HUES48 (cell line): Measurements from ENCODE around the gene SPRN.
"Not testable (repeated sequence)": the region's sequence is repeated elsewhere in the genome, so short reads cannot be mapped to it uniquely, and the experiment has no call there.

Source experiments
- H3K27ac ChIP-seq: one replicate; pipeline ENCODE4 v1.7.0; 2013; ENCODE audit warnings: low read depth, low read length, inconsistent platforms
- H3K27me3 ChIP-seq: 2 replicates; pipeline ENCODE4 v1.6.1; 2013; ENCODE audit warnings: mild to moderate bottlenecking, low read length; ENCODE audit not compliant: control insufficient read depth, insufficient read depth
- H3K36me3 ChIP-seq: 2 replicates; pipeline ENCODE4 v1.6.1; 2013; ENCODE audit warnings: low read length; ENCODE audit not compliant: control insufficient read depth, insufficient read depth
- H3K4me1 ChIP-seq: 2 replicates; pipeline ENCODE4 v1.6.1; 2013; ENCODE audit warnings: mild to moderate bottlenecking, low read length; ENCODE audit not compliant: control insufficient read depth, insufficient read depth
- H3K4me3 ChIP-seq: 2 replicates; pipeline ENCODE4 v1.5.1; 2013; ENCODE audit warnings: mild to moderate bottlenecking, low read depth, low read length
- H3K9ac ChIP-seq: 2 replicates; pipeline ENCODE4 v1.6.1; 2013; ENCODE audit warnings: mild to moderate bottlenecking, low read depth, low read length, moderate library complexity
- H3K9me3 ChIP-seq: 2 replicates; pipeline ENCODE4 v1.6.1; 2013; ENCODE audit warnings: low read length; ENCODE audit not compliant: control insufficient read depth, insufficient read depth

SPRN gene

GRCh38 chr10:133431888-133432613 lies 7.6 kb upstream of the SPRN start:
- not testable (repeated sequence) for H3K4me3 ChIP-seq, H3K4me1 ChIP-seq, H3K9me3 ChIP-seq, H3K36me3 ChIP-seq, H3K27me3 ChIP-seq, H3K27ac ChIP-seq, H3K9ac ChIP-seq

- H3K4me1 ChIP-seq, H3K36me3 ChIP-seq: not testable (repeated sequence)
Observed at GRCh38 chr10:133429571-133429970, 5.1 kb upstream of the SPRN start.

GRCh38 chr10:133424102-133424501 lies 323 bp downstream of the SPRN start:
- Histone ChIP-seq H3K36me3 (peaks cover 17% of the 10 kb centered on the region; the same call in 1 of the 2 replicates), H3K27me3 (peaks cover 14% of the 10 kb centered on the region)
- not testable (repeated sequence) for H3K4me3 ChIP-seq, H3K9me3 ChIP-seq, H3K27ac ChIP-seq, H3K9ac ChIP-seq, H3K4me1 ChIP-seq

More at GRCh38 chr10:133429571-133429970, 5.1 kb upstream of the SPRN start:
- not testable (repeated sequence) for H3K9ac ChIP-seq, H3K27ac ChIP-seq, H3K27me3 ChIP-seq, H3K4me3 ChIP-seq, H3K9me3 ChIP-seq

GRCh38 chr10:133422807-133423771 lies 1.3 kb downstream of the SPRN start:
- Histone ChIP-seq H3K27me3 (peaks cover 14% of the 10 kb centered on the region), H3K9ac (no peak overlapping the region), H3K36me3 (peaks cover 23% of the 10 kb centered on the region), H3K27ac (no peak overlapping the region), H3K4me1 (no peaks in the 10 kb centered on the region), H3K4me3 (peak overlapping the region; percentile 41; the same call in 1 of the 2 replicates), H3K9me3 (no peaks in the 10 kb centered on the region)

- Histone ChIP-seq H3K4me3 (no peak overlapping the region), H3K9ac (no peak overlapping the region), H3K27me3 (peaks cover 14% of the 10 kb centered on the region)
Observed at GRCh38 chr10:133422223-133422806, 2.1 kb downstream of the SPRN start.

GRCh38 chr10:133421336-133422222 lies 2.8 kb downstream of the SPRN start:
- no peak overlapping the region for H3K9ac ChIP-seq
- H3K4me1 ChIP-seq, result no peaks in the 10 kb centered on the region
- H3K27me3 ChIP-seq, result peaks cover 14% of the 10 kb centered on the region
- H3K9me3 ChIP-seq, result no peaks in the 10 kb centered on the region
- H3K4me3 ChIP-seq, result no peak overlapping the region
- no peak overlapping the region for H3K27ac ChIP-seq
- peaks cover 23% of the 10 kb centered on the region for H3K36me3 ChIP-seq

More at GRCh38 chr10:133422223-133422806, 2.1 kb downstream of the SPRN start:
- peaks cover 23% of the 10 kb centered on the region for H3K36me3 ChIP-seq
- no peaks in the 10 kb centered on the region for H3K9me3 ChIP-seq
- H3K4me1 ChIP-seq, result no peaks in the 10 kb centered on the region
- H3K27ac ChIP-seq, result no peak overlapping the region

- 0 out of 2 replicates have a peak, but pooled peaks cover under 1% of the 10 kb centered on the region for H3K9me3 ChIP-seq
- H3K27ac ChIP-seq, result no peak overlapping the region
- no peaks in the 10 kb centered on the region for H3K4me1 ChIP-seq
- H3K27me3 ChIP-seq, result peaks cover 14% of the 10 kb centered on the region
- H3K36me3 ChIP-seq, result peaks cover 25% of the 10 kb centered on the region
- no peak overlapping the region for H3K9ac ChIP-seq
- no peak overlapping the region for H3K4me3 ChIP-seq
Observed at GRCh38 chr10:133420579-133420978, 3.8 kb downstream of the SPRN start.

GRCh38 chr10:133420028-133420427 lies 4.4 kb downstream of the SPRN start:
- Histone ChIP-seq H3K9ac (no peak overlapping the region), H3K27ac (no peak overlapping the region), H3K9me3 (peaks cover 6% of the 10 kb centered on the region; the same call in 1 of the 2 replicates), H3K4me3 (no peak overlapping the region), H3K36me3 (peaks cover 29% of the 10 kb centered on the region), H3K27me3 (peaks cover 11% of the 10 kb centered on the region; the same call in 1 of the 2 replicates), H3K4me1 (no peaks in the 10 kb centered on the region)

GRCh38 chr10:133419211-133419950 lies 5.0 kb downstream of the SPRN start:
- Histone ChIP-seq H3K9me3 (peaks cover 6% of the 10 kb centered on the region; the same call in 1 of the 2 replicates), H3K36me3 (peaks cover 29% of the 10 kb centered on the region), H3K9ac (no peak overlapping the region), H3K27me3 (peaks cover 8% of the 10 kb centered on the region; the same call in 1 of the 2 replicates), H3K27ac (no peak overlapping the region), H3K4me3 (no peak overlapping the region), H3K4me1 (no peaks in the 10 kb centered on the region)
